ENCODE results near the gene MPND. TPM values are rescaled to one million over a fixed set of nuclear protein-coding genes. Genes with fewer than 3 reads are reported as not detected.

MPND gene
- total RNA-seq, 1 experiment from 2014 or later, result 37.0 TPM

GRCh38 chr19:4403005-4403761, 59.8 kb downstream of the MPND start:
- no peak overlapping the region for H3T11ph ChIP-seq (ENCODE audit: low read length)
- H3K27me3 ChIP-seq (ENCODE audit: insufficient read depth, low read length), result no peaks in the 10 kb centered on the region
- no peak overlapping the region for H2BK120ac ChIP-seq (ENCODE audit: low read depth, low read length, poor library complexity, severe bottlenecking)
- DNase-seq, result peak; percentile 29
- H4K91ac ChIP-seq (ENCODE audit: insufficient read length, low read depth, low read length), result no peak overlapping the region
- no peak overlapping the region for H3K27ac ChIP-seq (ENCODE audit: insufficient read length, low read depth, low read length)
- H3K14ac ChIP-seq (ENCODE audit: insufficient read depth, low read length), result peak overlapping the region; percentile 93
- H3K9ac ChIP-seq (ENCODE audit: extremely low read depth, insufficient read length, low read length), result peak overlapping the region; percentile 75
- peaks cover 6% of the 10 kb centered on the region; the same call in 1 of the 2 replicates for H3K4me1 ChIP-seq (ENCODE audit: insufficient read depth, low read length)
- H3K4me2 ChIP-seq (ENCODE audit: insufficient read depth, insufficient read length, low read length), result peak overlapping the region; percentile 86
- no peak overlapping the region for H4K5ac ChIP-seq (ENCODE audit: insufficient read length, low read depth, low read length)
- H2BK5ac ChIP-seq (ENCODE audit: insufficient read length, low read length), result no peak overlapping the region
- no peak overlapping the region for H2BK20ac ChIP-seq (ENCODE audit: low read depth, low read length, poor library complexity, severe bottlenecking)
- Mint-ChIP-seq H3K4me1 (peaks cover 54 to 65% of the 10 kb centered on the region in 2 experiments), H3K36me3 (ENCODE audit: insufficient read depth in 1 of 3, low read depth in 3 of 3) (peaks cover 20 to 44% (median 40%) of the 10 kb centered on the region in 3 experiments; a peak in 6 of 7 replicates), H3K9me3 (no peaks in the 10 kb centered on the region), H3K27ac (peak overlapping the region; percentile 93 to 99 (median 96)), H3K4me3 (peak overlapping the region; percentile 93 to 98), H3K27me3 (ENCODE audit: low read depth) (no peaks in the 10 kb centered on the region)
- H2BK15ac ChIP-seq (ENCODE audit: low read depth, low read length), result no peak overlapping the region
- peaks cover 9% of the 10 kb centered on the region for H3K23me2 ChIP-seq (ENCODE audit: insufficient read length, low read depth, low read length, poor library complexity, severe bottlenecking)
- no peaks in the 10 kb centered on the region for H3K9me3 ChIP-seq (ENCODE audit: control insufficient read depth, low read depth, low read length)
- peak overlapping the region; percentile 79 for H3K18ac ChIP-seq (ENCODE audit: insufficient read length, low read depth, low read length)
- no peak overlapping the region for H2AK5ac ChIP-seq (ENCODE audit: insufficient read length, low read length)
- H3K79me2 ChIP-seq (ENCODE audit: insufficient read depth, low read length), result peaks cover 36% of the 10 kb centered on the region
- no peak overlapping the region for H2BK12ac ChIP-seq (ENCODE audit: insufficient read length, low read depth, low read length)
- WGBS (ENCODE audit: extremely low coverage, insufficient read length, low lambda C conversion rate), result no CpG with 5 or more reads among the region's 32 CpGs
- peaks cover 4% of the 10 kb centered on the region for H3K79me1 ChIP-seq (ENCODE audit: insufficient read depth, low read depth, low read length, poor library complexity, severe bottlenecking)
- no peak overlapping the region for H4K8ac ChIP-seq (replicated peaks; ENCODE audit: insufficient read length, low read depth, low read length)
- TF ChIP-seq CTCF (conservative IDR thresholded peaks at IDR 0.05), result no peak
- no peak overlapping the region for H3K4ac ChIP-seq (ENCODE audit: low read depth, low read length)
- no peak overlapping the region for H3K23ac ChIP-seq (ENCODE audit: insufficient read length, low read depth, low read length)
- H2AFZ ChIP-seq (ENCODE audit: low read length), result no peak overlapping the region
- H3K56ac ChIP-seq (ENCODE audit: insufficient read length, low read depth, low read length), result no peak overlapping the region
- no peaks in the 10 kb centered on the region for H4K20me1 ChIP-seq (ENCODE audit: control insufficient read depth, insufficient read depth, insufficient read length)

Data from H9 (cell line).